Panc1 (cell line): Measurements from ENCODE around the gene DHX8.

Experiments
- POLR2AphosphoS5 ChIP-seq: IDR thresholded peaks from 2 replicates; pipeline ENCODE4 v1.6.1; 2012; ENCODE audit warnings: mild to moderate bottlenecking, low read depth, low read length, moderate library complexity
- REST ChIP-seq, 2 experiments: IDR thresholded peaks; 2 replicates each; pipeline ENCODE4 v1.6.1; 2011 to 2012; ENCODE audit warnings: low read depth in 2 of 2, control low read depth in 1 of 2, low read length in 1 of 2, mild to moderate bottlenecking in 1 of 2, moderate library complexity in 1 of 2; ENCODE audit not compliant: insufficient read depth in 1 of 2
- TF ChIP-seq, protein P1 (sequence below): fragments of 450-650 bp; IDR thresholded peaks from 2 replicates; pipeline ENCODE4 v1.5.1; 2017; ENCODE audit warnings: mild to moderate bottlenecking

DNA sequence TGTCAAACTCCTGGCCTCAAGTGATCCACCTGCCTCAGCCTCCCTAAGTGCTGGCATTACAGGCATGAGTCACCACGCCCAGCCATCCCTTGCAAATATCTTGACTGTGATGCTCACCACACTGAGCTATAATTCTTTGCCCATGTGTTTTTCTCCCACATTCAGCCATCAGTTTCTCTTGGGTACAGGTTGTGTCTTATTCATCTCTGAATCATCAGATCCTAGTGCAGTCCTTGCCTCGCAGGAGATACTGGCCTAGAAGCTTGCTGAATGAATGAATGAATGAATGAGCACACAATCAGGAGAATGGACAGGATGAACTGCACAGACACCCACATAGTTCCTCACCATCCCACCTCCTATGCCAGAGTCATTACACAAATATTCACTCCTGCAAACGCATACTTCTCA is 86.7 kb downstream of the DHX8 start:
- TF ChIP-seq POLR2AphosphoS5, result no peak
- TF ChIP-seq, protein P1, sequence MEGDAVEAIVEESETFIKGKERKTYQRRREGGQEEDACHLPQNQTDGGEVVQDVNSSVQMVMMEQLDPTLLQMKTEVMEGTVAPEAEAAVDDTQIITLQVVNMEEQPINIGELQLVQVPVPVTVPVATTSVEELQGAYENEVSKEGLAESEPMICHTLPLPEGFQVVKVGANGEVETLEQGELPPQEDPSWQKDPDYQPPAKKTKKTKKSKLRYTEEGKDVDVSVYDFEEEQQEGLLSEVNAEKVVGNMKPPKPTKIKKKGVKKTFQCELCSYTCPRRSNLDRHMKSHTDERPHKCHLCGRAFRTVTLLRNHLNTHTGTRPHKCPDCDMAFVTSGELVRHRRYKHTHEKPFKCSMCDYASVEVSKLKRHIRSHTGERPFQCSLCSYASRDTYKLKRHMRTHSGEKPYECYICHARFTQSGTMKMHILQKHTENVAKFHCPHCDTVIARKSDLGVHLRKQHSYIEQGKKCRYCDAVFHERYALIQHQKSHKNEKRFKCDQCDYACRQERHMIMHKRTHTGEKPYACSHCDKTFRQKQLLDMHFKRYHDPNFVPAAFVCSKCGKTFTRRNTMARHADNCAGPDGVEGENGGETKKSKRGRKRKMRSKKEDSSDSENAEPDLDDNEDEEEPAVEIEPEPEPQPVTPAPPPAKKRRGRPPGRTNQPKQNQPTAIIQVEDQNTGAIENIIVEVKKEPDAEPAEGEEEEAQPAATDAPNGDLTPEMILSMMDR, result no peak
- TF ChIP-seq REST (IDR thresholded peaks at IDR 0.05; ENCODE audit: insufficient read depth in 1 of 2, low read depth in 2 of 2, low read length in 1 of 2), result no peak
